Measurements from ENCODE around the gene APOBEC3G.
A peak's percentile ranks its signal among the peaks of the same experiment; 100 is the strongest.

APOBEC3G gene

DNA sequence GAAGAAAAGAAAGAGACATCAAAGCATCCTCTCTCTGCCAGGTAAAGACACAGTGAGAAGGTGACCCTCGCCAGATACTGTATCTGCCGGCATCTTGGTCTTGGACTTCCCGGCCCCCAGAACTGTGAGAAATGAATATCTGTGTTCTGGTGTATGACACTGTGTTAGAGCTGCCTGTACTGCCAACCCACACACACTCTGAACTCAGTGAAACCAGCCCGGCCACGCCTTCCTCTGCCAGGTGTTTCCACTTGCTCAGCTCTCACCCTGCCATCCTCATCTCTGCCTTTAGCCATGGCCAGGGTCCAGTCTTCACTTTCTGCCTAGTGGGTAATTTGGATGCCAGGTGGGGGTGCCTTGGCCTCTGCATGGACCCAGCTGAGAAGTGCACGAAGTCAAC, 51.4 kb downstream of the APOBEC3G start:
- no peak for DNase-seq

- DNase-seq, result no peak
Measured at GRCh38 chr22:39129081-39129480, 52.0 kb downstream of the APOBEC3G start.

GRCh38 chr22:39129746-39130145, 52.7 kb downstream of the APOBEC3G start:
- DNase-seq, result no peak

DNA sequence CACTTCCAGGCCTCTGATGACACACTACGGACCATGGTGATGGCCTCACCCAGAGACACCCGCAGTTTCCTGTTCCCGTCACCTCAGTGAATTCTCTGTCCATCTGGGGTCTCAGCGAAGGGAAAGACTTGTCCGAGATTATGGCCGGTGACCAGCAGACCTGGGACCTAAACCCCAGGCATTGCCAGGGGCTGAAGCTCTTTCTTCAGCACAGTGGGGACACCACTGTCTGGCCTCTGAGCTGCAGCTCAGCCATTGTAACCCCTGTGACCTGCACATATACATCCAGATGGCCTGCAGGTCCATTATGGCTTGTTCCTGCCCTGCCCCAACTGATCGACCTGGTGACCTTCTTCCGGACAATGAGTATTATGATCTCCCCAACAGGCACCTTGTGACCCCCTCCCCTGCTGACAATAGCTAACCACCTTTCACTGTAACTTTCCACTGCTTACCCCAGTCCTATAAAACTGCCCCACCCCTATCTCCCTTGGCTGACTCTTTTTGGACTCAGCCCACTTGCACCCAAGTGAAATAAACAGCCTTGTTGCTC, 53.2 kb downstream of the APOBEC3G start:
- no peak for DNase-seq

DNA sequence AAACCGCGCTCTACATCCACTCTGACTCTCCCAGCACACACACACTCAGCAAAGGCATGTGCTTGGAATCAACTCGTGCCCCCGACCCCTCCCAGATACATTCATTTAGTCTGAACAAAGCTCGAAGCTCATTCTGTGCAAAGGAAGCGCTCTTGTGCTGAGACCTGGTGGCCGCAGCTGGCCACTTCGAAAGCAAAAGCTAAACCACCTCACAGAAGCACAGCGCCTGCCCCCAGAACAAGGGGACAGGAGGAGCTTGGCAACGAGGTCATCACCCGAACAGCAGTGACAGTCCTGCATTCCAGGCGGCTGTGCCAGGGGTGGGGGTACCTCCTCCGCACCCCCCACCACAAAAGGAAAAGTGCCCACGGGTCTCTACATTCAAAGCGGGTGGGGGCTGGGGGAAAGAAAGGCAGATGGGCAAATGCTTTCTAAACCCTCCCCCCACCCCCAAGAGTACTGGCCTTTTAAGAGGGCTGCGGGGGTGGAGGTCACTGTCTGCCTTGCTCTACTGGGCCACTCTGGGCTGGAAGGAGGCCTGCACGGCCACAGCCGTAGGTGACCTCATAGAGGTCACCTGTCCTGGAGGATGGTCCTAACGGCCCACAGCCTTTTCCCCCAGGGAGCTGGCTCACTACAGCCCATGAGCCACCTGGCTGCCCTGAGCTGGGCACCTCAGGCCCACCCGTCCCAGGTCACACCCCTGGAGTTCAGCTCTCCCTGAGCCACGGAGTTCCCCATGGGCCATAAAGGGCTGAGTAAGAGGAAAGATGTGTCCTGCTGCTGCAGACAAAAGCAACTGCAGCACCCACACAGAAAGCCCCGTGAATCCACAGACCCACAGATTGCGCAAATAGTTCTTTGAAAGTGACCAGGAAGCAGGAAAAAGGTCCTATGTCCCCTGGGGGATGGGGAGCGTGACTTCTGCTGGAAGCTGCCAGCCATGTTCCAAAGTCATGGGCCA, 54.1 kb downstream of the APOBEC3G start:
- DNase-seq, result no peak

DNA sequence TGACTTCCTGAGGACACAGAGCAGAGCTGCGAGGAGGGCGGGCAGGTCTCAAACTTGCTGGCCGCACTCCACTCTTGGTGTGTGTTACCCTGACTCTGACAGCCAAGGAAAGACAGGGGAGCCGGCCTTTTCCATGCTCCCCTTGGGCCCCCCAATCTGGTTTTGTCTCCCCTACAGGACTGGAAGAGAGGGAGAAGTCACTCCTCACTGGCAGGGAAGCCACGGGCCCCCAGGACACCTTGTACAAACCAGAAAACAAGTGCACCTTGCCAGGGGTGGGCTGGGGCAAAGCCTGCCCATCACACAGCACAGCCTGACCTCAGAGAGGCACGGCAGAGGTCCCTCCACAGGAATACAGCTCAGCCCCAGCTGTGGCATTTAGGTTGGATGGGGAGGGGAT, 55.2 kb downstream of the APOBEC3G start:
- no peak for DNase-seq

- no peak for DNase-seq
Measured at GRCh38 chr22:39132871-39133524, 55.9 kb downstream of the APOBEC3G start.

- DNase-seq, result no peak
Measured at GRCh38 chr22:39133871-39134270, 56.8 kb downstream of the APOBEC3G start.

DNA sequence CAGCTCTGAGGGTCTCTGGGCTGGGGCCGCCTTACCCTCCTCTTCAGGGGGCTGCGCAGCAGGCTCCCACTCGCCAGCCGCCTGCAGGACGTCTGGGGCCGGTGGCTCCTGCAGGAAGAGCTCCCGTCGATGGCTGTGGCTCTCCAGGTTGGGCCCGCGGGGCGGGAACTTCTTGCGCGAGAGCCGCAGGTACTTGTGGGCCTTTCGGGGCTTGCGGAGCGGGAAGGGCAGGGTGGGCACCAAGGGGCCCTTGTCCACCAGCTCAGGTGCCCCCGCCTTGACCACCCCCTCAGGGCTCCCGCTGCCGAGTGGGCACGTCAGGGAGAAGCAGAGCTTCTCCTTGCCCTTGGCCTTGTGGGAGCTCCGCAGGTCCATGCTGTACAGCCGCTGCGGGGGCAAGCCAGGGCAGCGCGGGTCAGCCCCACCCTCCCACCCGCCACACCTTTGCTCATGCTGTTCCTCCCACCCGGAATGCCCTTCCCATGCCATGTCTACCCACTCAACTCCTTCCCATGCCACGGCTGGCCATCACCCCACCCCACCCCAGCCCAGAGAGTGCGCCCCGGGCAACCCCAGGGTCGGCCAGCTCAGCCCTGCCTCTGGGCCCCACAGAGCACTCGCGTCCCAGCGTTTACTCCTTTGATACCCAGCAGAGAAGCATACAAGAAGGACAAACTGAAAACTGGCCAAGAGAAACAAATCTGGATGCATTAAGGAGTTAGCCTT, 57.5 kb downstream of the APOBEC3G start:
- no peak for DNase-seq

DNA sequence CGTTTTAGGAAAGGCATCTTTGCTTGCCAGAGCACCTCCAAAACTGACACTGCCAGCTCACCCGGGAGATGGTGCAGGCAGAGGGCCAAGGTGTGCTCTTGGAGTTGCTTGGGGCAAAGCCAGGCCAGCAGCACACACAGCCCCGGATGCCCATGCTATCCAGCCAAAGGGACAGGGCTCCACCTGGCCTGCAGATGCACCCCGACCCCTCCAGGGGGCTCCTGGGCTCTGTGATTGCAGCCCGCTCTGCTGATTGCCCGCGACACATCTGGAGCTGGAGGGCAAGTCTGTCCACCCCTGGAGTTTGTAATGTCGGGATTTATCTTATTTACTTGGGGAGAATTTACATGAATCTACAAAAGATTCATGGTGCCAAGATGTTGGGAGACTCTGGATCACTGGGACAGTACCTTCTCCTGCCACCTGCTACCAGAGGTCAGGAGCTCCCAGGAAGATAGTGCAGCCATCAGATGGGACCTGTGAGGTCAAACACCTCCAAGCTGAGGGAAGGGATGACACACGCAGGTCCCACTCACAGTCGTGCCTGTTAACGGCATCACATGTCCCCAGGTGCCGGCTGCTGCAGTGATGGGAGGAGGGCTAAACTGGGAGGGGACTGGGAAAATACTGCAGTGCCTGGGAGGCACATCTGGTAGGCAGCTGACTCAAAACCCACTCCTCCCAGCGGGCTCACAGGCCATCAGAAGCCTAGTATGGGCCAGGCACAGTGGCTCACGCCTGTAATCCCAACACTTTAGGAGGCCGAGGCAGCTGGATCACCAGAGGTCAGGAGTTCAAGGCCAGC, 58.2 kb downstream of the APOBEC3G start:
- DNase-seq, result peak; percentile 51

DNA sequence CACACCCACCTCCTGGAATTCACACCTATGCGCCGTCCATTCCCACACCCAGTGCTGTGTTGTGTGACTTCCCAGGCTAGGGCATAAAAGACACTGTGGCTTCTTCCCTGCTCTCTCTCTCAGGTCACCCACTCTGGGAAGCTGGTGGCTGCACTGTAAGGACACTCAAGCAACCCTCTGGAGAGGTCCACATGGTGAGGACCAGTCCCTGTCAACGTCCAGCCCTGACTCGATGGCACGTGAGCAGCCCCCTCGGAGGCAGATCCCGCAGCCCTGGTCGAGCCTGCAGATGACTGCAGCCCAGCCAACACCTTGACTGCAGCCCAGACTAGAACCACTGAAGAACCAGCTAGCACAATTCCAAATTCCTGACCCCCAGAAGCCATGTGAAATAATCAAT, 59.2 kb downstream of the APOBEC3G start:
- no peak for DNase-seq

All from stimulated activated CD4-positive, alpha-beta T cell treated with anti-CD3 and anti-CD28 coated beads, Interleukin-4, amount 100 ng/mL, for 24 hours (primary cell).